OCI-LY7 (cell line): Measurements from ENCODE around the gene CASP5.

Experiments
- EZH2phosphoT487 ChIP-seq: fragments of 200-600 bp; sonication (generic); IDR thresholded peaks from 2 replicates; pipeline ENCODE4 v1.6.1; 2018; ENCODE audit warnings: low read depth, borderline replicate concordance, mild to moderate bottlenecking, mixed run types, antibody characterized with exemption, low read length, moderate library complexity, mixed read lengths
- TF ChIP-seq, protein P1 (sequence below): fragments of 200-600 bp; sonication (generic); conservative IDR thresholded peaks from 2 replicates; pipeline ENCODE4 v1.5.1; 2014; ENCODE audit warnings: mild to moderate bottlenecking, antibody characterized with exemption, low read length, moderate library complexity, mixed read lengths

GRCh38 chr11:104967534-104968354 is 55.2 kb downstream of the CASP5 start:
- TF ChIP-seq, protein P1, sequence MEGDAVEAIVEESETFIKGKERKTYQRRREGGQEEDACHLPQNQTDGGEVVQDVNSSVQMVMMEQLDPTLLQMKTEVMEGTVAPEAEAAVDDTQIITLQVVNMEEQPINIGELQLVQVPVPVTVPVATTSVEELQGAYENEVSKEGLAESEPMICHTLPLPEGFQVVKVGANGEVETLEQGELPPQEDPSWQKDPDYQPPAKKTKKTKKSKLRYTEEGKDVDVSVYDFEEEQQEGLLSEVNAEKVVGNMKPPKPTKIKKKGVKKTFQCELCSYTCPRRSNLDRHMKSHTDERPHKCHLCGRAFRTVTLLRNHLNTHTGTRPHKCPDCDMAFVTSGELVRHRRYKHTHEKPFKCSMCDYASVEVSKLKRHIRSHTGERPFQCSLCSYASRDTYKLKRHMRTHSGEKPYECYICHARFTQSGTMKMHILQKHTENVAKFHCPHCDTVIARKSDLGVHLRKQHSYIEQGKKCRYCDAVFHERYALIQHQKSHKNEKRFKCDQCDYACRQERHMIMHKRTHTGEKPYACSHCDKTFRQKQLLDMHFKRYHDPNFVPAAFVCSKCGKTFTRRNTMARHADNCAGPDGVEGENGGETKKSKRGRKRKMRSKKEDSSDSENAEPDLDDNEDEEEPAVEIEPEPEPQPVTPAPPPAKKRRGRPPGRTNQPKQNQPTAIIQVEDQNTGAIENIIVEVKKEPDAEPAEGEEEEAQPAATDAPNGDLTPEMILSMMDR = no peak
- no peak for TF ChIP-seq EZH2phosphoT487
